H9 (cell line): ENCODE measurements around the gene FDX1. TPM values are rescaled to one million over a fixed set of nuclear protein-coding genes. Genes with fewer than 3 reads are reported as not detected.
"Not testable (repeated sequence)": the region's sequence is repeated elsewhere in the genome, so short reads cannot be mapped to it uniquely, and the experiment has no call there.

Experiments used
- DNase-seq: peaks from one replicate; pipeline ENCODE4 v3.0.0-alpha.2; 2017
- H2AFZ ChIP-seq: one replicate; pipeline ENCODE4 v1.6.1; 2013; ENCODE audit warnings: mild to moderate bottlenecking, low read length, control low read depth, moderate library complexity
- H2AK5ac ChIP-seq: 2 replicates; pipeline ENCODE4 v1.6.1; 2013; ENCODE audit warnings: low read length, control low read depth, mixed read lengths; ENCODE audit not compliant: insufficient read length
- H2BK120ac ChIP-seq: one replicate; pipeline ENCODE4 v1.6.1; 2013; ENCODE audit warnings: low read depth, mild to moderate bottlenecking, low read length, control low read depth, inconsistent platforms; ENCODE audit not compliant: poor library complexity, severe bottlenecking
- H2BK12ac ChIP-seq: 2 replicates; pipeline ENCODE4 v1.6.1; 2013; ENCODE audit warnings: low read length, control low read depth, mixed read lengths, low read depth; ENCODE audit not compliant: insufficient read length
- H2BK15ac ChIP-seq: 2 replicates; pipeline ENCODE4 v1.6.1; 2013; ENCODE audit warnings: low read depth, low read length, control low read depth
- H2BK20ac ChIP-seq: one replicate; pipeline ENCODE4 v1.6.1; 2013; ENCODE audit warnings: low read depth, mild to moderate bottlenecking, low read length, control low read depth, inconsistent platforms; ENCODE audit not compliant: poor library complexity, severe bottlenecking
- H2BK5ac ChIP-seq: 2 replicates; pipeline ENCODE4 v1.6.1; 2013; ENCODE audit warnings: low read length, control low read depth, mixed read lengths; ENCODE audit not compliant: insufficient read length
- H3K14ac ChIP-seq: 2 replicates; pipeline ENCODE4 v1.6.1; 2013; ENCODE audit warnings: low read length, control low read depth; ENCODE audit not compliant: insufficient read depth
- H3K18ac ChIP-seq: 2 replicates; pipeline ENCODE4 v1.6.1; 2013; ENCODE audit warnings: low read depth, mild to moderate bottlenecking, mixed read lengths, low read length, control low read depth; ENCODE audit not compliant: insufficient read length
- H3K23ac ChIP-seq: 2 replicates; pipeline ENCODE4 v1.6.1; 2013; ENCODE audit warnings: low read length, control low read depth, mixed read lengths, low read depth; ENCODE audit not compliant: insufficient read length
- H3K23me2 ChIP-seq: 2 replicates; pipeline ENCODE4 v1.6.1; 2013; ENCODE audit warnings: low read depth, mild to moderate bottlenecking, mixed read lengths, low read length, control low read depth; ENCODE audit not compliant: insufficient read length, poor library complexity, severe bottlenecking
- H3K27ac ChIP-seq: 2 replicates; pipeline ENCODE4 v1.5.1; 2013; ENCODE audit warnings: low read length, control low read depth, mixed read lengths, low read depth; ENCODE audit not compliant: insufficient read length
- H3K27me3 ChIP-seq: 2 replicates; pipeline ENCODE4 v1.6.1; 2013; ENCODE audit warnings: low read length, control low read depth, inconsistent platforms; ENCODE audit not compliant: insufficient read depth
- H3K4ac ChIP-seq: 2 replicates; pipeline ENCODE4 v1.6.1; 2013; ENCODE audit warnings: low read depth, mild to moderate bottlenecking, control low read depth, inconsistent platforms, low read length, moderate library complexity
- H3K4me1 ChIP-seq: 2 replicates; pipeline ENCODE4 v1.6.1; 2013; ENCODE audit warnings: low read length, control low read depth, inconsistent platforms; ENCODE audit not compliant: insufficient read depth
- H3K4me2 ChIP-seq: 2 replicates; pipeline ENCODE4 v1.6.1; 2013; ENCODE audit warnings: low read length, control low read depth, mixed read lengths; ENCODE audit not compliant: insufficient read length, insufficient read depth
- H3K56ac ChIP-seq: 2 replicates; pipeline ENCODE4 v1.6.1; 2013; ENCODE audit warnings: low read depth, mild to moderate bottlenecking, mixed read lengths, low read length, control low read depth; ENCODE audit not compliant: insufficient read length
- H3K79me1 ChIP-seq: 2 replicates; pipeline ENCODE4 v1.6.1; 2013; ENCODE audit warnings: low read depth, mild to moderate bottlenecking, moderate library complexity, low read length, control low read depth, inconsistent platforms; ENCODE audit not compliant: insufficient read depth, poor library complexity, severe bottlenecking
- H3K79me2 ChIP-seq: 2 replicates; pipeline ENCODE4 v1.6.1; 2013; ENCODE audit warnings: low read length, control low read depth, inconsistent platforms; ENCODE audit not compliant: insufficient read depth
- H3K9ac ChIP-seq: 2 replicates; pipeline ENCODE4 v1.6.1; 2013; ENCODE audit warnings: low read length, control low read depth, mixed read lengths; ENCODE audit not compliant: insufficient read length; ENCODE audit errors: extremely low read depth
- H3K9me3 ChIP-seq: one replicate; pipeline ENCODE4 v1.6.1; 2013; ENCODE audit warnings: low read depth, low read length, inconsistent platforms; ENCODE audit not compliant: control insufficient read depth
- H3T11ph ChIP-seq: one replicate; pipeline ENCODE4 v1.6.1; 2013; ENCODE audit warnings: mild to moderate bottlenecking, low read length, control low read depth, inconsistent platforms
- H4K20me1 ChIP-seq: one replicate; pipeline ENCODE4 v1.6.1; 2013; ENCODE audit not compliant: control insufficient read depth, insufficient read length, insufficient read depth
- H4K5ac ChIP-seq: 2 replicates; pipeline ENCODE4 v1.6.1; 2013; ENCODE audit warnings: low read depth, mild to moderate bottlenecking, mixed read lengths, low read length, control low read depth; ENCODE audit not compliant: insufficient read length
- H4K8ac ChIP-seq: replicated peaks from 2 replicates; pipeline ENCODE4 v1.6.1; 2013; ENCODE audit warnings: low read length, control low read depth, mixed read lengths, low read depth; ENCODE audit not compliant: insufficient read length
- H4K91ac ChIP-seq: 2 replicates; pipeline ENCODE4 v1.6.1; 2013; ENCODE audit warnings: low read depth, mild to moderate bottlenecking, moderate library complexity, mixed read lengths, low read length, control low read depth; ENCODE audit not compliant: insufficient read length
- H3K27ac Mint-ChIP-seq, 3 experiments: 2 replicates in 2 of 3; 3 replicates in 1 of 3; pipeline ENCODE4 v1.8.0; 2020 to 2021; ENCODE audit warnings: mixed read lengths in 3 of 3, mild to moderate bottlenecking in 1 of 3, moderate library complexity in 1 of 3
- H3K27me3 Mint-ChIP-seq: 2 replicates; pipeline ENCODE4 v1.8.0; 2021; ENCODE audit warnings: low read depth, mild to moderate bottlenecking, moderate library complexity, mixed read lengths
- H3K36me3 Mint-ChIP-seq, 3 experiments: 2 replicates in 2 of 3; 3 replicates in 1 of 3; pipeline ENCODE4 v1.8.0; 2020 to 2021; ENCODE audit warnings: low read depth in 3 of 3, mixed read lengths in 3 of 3; ENCODE audit not compliant: insufficient read depth in 1 of 3
- H3K4me1 Mint-ChIP-seq, 2 experiments: 2 replicates each; pipeline ENCODE4 v1.8.0; 2020; ENCODE audit warnings: mixed read lengths in 2 of 2
- H3K4me3 Mint-ChIP-seq, 2 experiments: 2 replicates in 1 of 2; 3 replicates in 1 of 2; pipeline ENCODE4 v1.8.0; 2020 to 2021; ENCODE audit warnings: mild to moderate bottlenecking in 2 of 2, mixed read lengths in 2 of 2, moderate library complexity in 1 of 2
- H3K9me3 Mint-ChIP-seq, 2 experiments: 2 replicates in 1 of 2; 3 replicates in 1 of 2; pipeline ENCODE4 v1.8.0; 2020; ENCODE audit warnings: mild to moderate bottlenecking in 2 of 2, mixed read lengths in 2 of 2, moderate library complexity in 1 of 2
- CTCF ChIP-seq: fragments of 200-600 bp; sonication (generic); conservative IDR thresholded peaks from 3 replicates; pipeline ENCODE4 v1.8.0; 2021; ENCODE audit warnings: antibody characterized with exemption, mild to moderate bottlenecking
- WGBS: extraction: QIAGEN DNeasy Blood & Tissue Kit; methylation state at CpG from one replicate; pipeline ENCODE4 v1.1.7; 2013; ENCODE audit warnings: missing lambda C conversion rate, low lambda C conversion rate, mixed read lengths; ENCODE audit not compliant: insufficient read length; ENCODE audit errors: extremely low coverage; 5-methylcytosine and 5-hydroxymethylcytosine counted together
- total RNA-seq: library from RNA; stranded (reverse); gene quantifications from 2 replicates; pipeline ENCODE4 v1.2.1, GENCODE V29; 2021

FDX1 gene
- total RNA-seq, 1 experiment from 2014 or later, result 10.1 TPM

- Histone ChIP-seq H3K4ac (no peak overlapping the region), H3K9me3 (no peaks in the 10 kb centered on the region), H4K5ac (no peak overlapping the region), H3K9ac (no peak overlapping the region), H3K56ac (no peak overlapping the region), H3K79me1 (no peaks in the 10 kb centered on the region), H3K4me1 (no peaks in the 10 kb centered on the region), H3K14ac (no peak overlapping the region), H4K8ac (no peak overlapping the region), H4K91ac (no peak overlapping the region), H3K79me2 (no peaks in the 10 kb centered on the region), H3K27ac (no peak overlapping the region), H2BK20ac (no peak overlapping the region), H2BK5ac (no peak overlapping the region), H2BK120ac (no peak overlapping the region), H3K23ac (no peak overlapping the region), H3K23me2 (no peaks in the 10 kb centered on the region), H3T11ph (no peak overlapping the region), H2BK15ac (no peak overlapping the region), H2AFZ (no peak overlapping the region), H4K20me1 (no peaks in the 10 kb centered on the region), H2BK12ac (no peak overlapping the region), H2AK5ac (no peak overlapping the region), H3K27me3 (no peaks in the 10 kb centered on the region), H3K4me2 (no peak overlapping the region), H3K18ac (no peak overlapping the region)
- Mint-ChIP-seq H3K4me1 (peaks cover 8 to 9% of the 10 kb centered on the region in 2 experiments), H3K27me3 (no peaks in the 10 kb centered on the region), H3K36me3 (peaks cover 0 to 9% (median 4%) of the 10 kb centered on the region in 3 experiments; a peak in 5 of 7 replicates), H3K27ac (no peak overlapping the region), H3K9me3 (peaks cover 3 to 12% of the 10 kb centered on the region in 2 experiments; a peak in 4 of 5 replicates), H3K4me3 (no peak overlapping the region)
- DNase-seq, result no peak
- no CpG with 5 or more reads among the region's 2 CpGs for WGBS
- no peak for TF ChIP-seq CTCF
These were observed 14.7 kb upstream of the FDX1 start for GRCh38 chr11:110415081-110415480.

GRCh38 chr11:110421658-110422057 is 8.1 kb upstream of the FDX1 start:
- H3K36me3 Mint-ChIP-seq, result peaks cover 8 to 21% (median 9%) of the 10 kb centered on the region in 3 experiments; a peak in 6 of 7 replicates
- H3K23ac ChIP-seq, H2BK120ac ChIP-seq, H2BK5ac ChIP-seq, H2BK15ac ChIP-seq, H3K9ac ChIP-seq, H3K9me3 ChIP-seq, H3K79me2 ChIP-seq, H4K5ac ChIP-seq, H2BK20ac ChIP-seq, H3K18ac ChIP-seq, DNase-seq, H3K4me3 Mint-ChIP-seq, H3T11ph ChIP-seq, H2AFZ ChIP-seq, H3K27ac Mint-ChIP-seq, H3K27me3 Mint-ChIP-seq, H4K91ac ChIP-seq, H4K20me1 ChIP-seq, H3K4me1 ChIP-seq, H3K56ac ChIP-seq, H3K27ac ChIP-seq, H3K4ac ChIP-seq, H3K79me1 ChIP-seq, H2BK12ac ChIP-seq, H4K8ac ChIP-seq, H3K14ac ChIP-seq, H3K27me3 ChIP-seq, H3K4me2 ChIP-seq, H2AK5ac ChIP-seq, H3K23me2 ChIP-seq: not testable (repeated sequence)
- peaks cover 9 to 12% of the 10 kb centered on the region in 2 experiments for H3K4me1 Mint-ChIP-seq
- WGBS, result no CpG with 5 or more reads among the region's 6 CpGs
- H3K9me3 Mint-ChIP-seq, result peaks cover 14 to 34% of the 10 kb centered on the region in 2 experiments
